Islet precursor cell (in vitro differentiated cells): ENCODE data around the gene IL12RB2.

ENCODE experiments used
- DNase-seq: peaks from one replicate; pipeline ENCODE4 v3.0.0-alpha.2; 2018

The IL12RB2 gene

DNA sequence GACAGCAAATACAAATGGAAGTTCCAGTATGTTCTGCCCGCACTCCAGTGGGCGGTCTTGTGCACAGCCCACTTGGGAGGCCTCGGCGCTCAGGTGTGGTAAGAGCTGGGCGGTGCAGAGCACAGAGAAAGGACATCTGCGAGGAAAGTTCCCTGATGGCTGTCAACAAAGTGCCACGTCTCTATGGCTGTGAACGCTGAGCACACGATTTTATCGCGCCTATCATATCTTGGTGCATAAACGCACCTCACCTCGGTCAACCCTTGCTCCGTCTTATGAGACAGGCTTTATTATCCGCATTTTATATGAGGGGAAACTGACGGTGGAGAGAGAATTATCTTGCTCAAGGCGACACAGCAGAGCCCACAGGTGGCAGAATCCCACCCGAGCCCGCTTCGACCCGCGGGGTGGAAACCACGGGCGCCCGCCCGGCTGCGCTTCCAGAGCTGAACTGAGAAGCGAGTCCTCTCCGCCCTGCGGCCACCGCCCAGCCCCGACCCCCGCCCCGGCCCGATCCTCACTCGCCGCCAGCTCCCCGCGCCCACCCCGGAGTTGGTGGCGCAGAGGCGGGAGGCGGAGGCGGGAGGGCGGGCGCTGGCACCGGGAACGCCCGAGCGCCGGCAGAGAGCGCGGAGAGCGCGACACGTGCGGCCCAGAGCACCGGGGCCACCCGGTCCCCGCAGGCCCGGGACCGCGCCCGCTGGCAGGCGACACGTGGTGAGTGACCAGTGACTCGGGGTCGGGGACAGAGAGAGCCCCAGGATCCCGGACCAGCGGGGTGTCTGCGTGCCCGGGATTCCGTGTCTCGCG is at the start of gene IL12RB2:
Gene IL12RB2, plus strand, starts transcription at position 623 of the 810 bp plus-strand sequence. CDS start 12,496 bp downstream, outside the sequence.
- peak; percentile 61 for DNase-seq

GRCh38 chr1:67261680-67262079 is 46.0 kb upstream of the IL12RB2 start:
- DNase-seq = no peak

DNA sequence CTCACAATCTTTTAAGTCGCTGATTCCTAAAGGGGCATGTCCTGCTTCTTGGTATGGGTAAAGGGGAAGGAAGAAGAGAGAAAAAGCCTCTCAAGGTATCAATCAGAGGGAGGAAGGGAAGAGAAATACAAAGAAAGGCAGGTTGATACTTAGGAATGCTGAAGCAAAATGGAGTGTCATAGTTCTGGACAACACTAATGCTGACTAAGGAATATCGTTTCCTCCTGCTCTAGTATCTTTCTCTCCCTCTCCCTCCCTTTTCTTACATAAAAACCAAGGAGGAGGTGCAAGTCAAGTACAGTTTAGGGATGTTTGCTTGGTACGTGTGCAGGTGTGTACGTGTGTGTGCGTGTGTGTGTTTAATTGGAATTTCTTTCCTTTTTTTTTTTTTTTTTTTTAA is 44.9 kb upstream of the IL12RB2 start:
- DNase-seq = no peak

- no peak for DNase-seq
Measured at GRCh38 chr1:67264152-67264551, 43.5 kb upstream of the IL12RB2 start.

- DNase-seq = no peak
Measured at GRCh38 chr1:67264899-67265298, 42.8 kb upstream of the IL12RB2 start.

DNA sequence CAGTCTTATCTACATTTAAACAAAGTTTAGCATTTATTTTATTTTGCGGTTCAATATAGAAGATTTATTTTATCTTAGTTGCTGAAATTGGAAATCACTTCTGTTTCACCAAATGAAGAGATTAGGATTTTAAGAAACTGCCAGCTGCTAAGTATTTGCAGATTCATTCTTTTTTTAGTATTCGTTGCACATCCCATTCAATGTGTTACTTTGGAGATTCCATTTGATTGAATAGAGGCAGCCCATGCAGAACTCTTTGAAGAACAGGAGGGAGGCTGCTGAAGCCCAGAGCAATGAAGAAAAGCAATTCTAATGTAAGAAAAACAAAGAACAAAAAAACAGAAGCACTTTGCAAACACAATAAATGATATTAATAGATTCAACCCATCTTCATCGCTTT is 38.6 kb upstream of the IL12RB2 start:
- DNase-seq = no peak

DNA sequence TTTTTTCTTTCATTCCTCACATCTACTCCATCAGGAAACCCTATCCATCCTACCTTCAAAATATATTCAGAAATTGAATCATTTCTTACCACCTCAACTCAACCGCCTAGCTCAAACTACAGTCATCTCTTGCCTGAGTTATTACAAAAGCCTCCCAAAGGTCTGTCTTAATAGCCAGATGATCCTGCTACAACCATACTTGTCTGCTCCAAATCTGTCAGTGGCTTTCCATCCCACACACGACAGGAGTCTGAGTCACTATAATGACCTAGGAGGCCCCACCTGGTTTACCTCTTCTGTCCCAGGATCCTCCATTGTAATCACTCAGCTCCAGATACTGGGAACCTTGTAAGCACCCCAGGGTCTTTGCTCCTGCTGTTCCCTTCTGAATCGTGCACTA is 37.1 kb upstream of the IL12RB2 start:
- DNase-seq = no peak

- DNase-seq = no peak
Measured at GRCh38 chr1:67273591-67273990, 34.1 kb upstream of the IL12RB2 start.

- no peak for DNase-seq
Measured at GRCh38 chr1:67274623-67275325, 32.9 kb upstream of the IL12RB2 start.

GRCh38 chr1:67280696-67281095 is 27.0 kb upstream of the IL12RB2 start:
- no peak for DNase-seq

DNA sequence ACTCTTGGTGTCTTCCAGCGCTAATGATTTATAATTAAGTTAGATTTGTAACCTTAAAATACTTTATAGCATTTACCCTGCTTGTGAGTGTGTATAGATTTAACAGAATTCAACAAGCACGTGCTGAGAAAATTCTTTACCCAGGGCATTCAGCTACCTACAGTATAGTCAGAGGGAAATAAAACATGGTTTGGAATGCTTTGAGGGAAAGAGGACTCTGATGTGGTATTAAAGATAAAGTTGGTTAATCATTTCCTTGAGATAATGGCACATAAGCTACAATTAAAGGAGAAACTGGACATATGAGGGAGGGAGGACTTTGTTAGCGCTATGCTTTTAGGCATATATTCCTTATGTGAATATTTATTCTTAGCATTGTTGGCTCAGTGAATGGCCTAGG is 26.4 kb upstream of the IL12RB2 start:
- no peak for DNase-seq

DNA sequence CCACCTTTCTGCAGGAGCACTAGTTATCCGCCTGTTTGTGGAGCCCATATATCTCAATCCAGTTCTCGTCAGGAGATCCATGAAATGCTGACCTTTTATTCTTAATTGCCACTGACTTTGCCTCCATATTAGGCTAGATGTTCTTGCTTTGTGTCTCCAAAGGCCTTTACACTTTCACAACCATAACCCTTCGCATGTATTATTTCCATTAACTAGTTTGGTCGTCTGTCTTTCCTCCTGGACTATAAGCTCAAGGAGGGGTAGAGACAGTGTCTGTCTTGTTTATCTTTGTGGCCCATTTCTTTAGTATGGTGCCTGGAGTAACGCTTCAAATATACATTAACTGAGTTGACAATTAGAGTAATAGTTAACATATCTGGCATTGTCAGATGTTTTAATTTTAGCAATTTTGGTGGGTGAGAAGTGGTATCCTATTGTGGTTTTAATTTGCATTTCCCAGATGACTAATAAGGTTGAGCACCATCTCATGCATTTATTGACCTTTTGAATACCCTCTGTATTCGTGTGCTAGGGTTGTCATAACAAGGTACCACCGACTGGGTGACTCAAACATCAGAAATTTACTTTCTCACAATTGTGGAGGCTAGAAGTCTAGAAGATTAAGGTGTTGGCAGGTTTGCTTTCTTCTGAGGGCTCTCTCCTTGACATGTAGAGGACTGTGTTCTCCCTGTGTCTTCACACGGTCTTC is 21.7 kb upstream of the IL12RB2 start:
- DNase-seq = no peak

GRCh38 chr1:67290236-67290635 is 17.4 kb upstream of the IL12RB2 start:
- DNase-seq = no peak

DNA sequence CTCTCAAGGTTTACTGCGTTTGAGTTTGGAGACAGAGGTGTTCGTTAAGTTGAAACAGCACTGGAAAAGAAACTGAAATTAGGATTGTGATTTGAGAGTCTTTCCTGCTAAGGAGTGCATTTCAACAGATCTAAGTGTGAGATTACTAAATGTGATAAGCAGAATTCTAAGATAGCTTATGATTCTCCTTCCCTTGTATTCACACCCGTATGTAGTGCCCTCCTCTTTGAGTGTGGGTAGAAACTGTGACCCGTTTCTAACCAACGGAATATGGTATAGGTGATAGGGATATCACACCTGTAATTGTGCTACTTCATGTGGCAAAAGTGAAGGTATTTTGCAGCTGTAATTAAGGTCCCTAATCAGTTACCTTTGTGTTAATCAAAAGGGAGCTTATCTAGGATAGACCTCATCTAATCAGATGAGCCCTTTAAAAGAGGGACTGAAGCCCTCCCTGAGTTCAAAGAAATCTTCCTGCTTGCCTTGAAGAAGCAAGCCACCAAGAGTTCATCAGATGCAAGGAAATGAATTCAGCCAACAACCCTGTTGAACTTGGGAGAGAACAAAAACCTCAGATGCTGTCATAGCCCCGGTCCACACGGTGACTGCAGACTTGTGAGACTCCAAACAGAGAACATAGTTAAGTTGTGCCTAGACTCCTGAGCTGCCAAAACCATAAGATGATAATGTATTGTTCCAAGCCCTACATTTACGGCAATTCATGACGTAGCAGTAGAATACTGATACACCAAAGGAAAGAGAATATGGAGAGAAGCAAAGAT is 12.6 kb upstream of the IL12RB2 start:
- DNase-seq = no peak

- no peak for DNase-seq
Measured at GRCh38 chr1:67298762-67299161, 8.9 kb upstream of the IL12RB2 start.

GRCh38 chr1:67299296-67299695 is 8.4 kb upstream of the IL12RB2 start:
- DNase-seq = no peak

DNA sequence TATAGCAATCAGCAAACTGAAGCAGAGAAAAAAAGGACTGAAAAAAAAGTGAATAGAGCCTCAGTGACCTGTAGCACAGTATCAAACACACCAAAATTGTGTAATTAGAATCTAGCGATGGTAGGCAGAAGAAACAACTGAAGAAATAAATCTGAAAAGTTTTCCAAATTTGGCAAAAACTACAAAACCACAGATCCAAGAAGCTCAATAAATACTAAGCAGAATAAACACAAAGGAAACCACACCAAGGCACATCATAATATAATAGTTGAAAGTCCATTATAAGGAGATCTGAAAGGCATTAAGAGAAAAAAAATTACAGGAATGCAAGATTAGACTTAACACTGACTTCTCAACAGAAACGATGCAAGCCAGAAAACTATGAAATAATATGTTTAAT is 7.1 kb upstream of the IL12RB2 start:
- DNase-seq = no peak

GRCh38 chr1:67304023-67304422 is 3.6 kb upstream of the IL12RB2 start:
- no peak for DNase-seq

DNA sequence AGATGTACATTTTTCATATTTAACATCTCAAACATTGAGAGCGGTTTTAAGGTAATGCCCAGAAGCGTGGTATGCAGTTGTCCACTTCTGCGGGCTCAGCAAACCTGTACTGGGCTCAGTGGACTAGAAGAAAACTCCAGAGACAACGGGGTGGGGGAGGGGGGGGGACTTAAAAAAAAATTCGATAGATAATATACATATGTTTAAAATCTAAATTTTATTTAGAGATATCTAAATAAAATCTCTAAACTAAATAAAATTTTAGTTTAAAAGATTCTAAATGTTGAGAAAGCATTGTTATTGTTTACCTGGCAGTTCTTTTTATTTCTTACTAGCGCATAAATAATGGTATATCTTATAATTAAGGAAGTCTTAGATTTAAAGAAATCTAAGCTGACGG is 1.1 kb upstream of the IL12RB2 start:
- DNase-seq = no peak

DNA sequence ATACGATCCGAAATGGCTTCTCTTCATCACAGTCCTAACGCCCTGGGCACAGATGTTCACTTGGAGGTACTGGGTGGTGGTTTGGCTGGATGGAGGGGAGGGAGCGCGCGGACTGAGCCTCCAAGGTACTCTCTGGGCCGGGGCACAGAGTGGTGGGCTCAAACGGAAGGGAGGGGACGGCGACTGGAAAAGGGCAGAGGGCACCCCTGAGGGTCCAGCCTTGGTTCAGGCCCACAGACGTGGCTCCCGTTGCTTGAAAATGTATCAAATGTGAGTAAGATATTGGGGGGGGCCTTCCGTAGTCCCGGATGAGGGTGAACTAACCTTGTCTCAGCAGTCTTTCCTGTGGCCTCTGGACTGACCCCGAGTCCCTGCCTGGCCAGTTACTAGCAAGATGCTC is 463 bp downstream of the IL12RB2 start:
- no peak for DNase-seq

DNA sequence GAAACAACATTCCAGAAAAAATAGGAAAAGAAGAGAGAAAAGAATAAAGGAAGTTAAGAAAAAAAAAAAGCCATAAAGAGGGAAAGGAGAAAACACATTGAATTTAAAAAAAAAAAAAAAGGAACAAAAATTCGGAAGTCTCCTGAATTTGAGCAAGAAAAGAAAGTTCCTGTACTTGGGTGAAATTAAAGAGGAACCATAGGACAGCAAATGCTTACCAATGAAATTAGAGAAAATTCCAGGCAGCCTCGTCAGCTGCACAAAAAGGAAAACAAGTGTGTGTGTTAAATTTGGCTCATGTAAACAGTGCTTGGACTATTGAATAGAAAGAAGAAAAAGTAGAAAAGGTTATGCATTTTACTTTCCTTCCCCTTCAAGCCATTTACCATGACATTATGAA is 4.9 kb downstream of the IL12RB2 start:
- no peak for DNase-seq

GRCh38 chr1:67313934-67314671 is 6.4 kb downstream of the IL12RB2 start:
- no peak for DNase-seq
